ENCODE measurements around the gene ADGRE3. TPM values are rescaled to one million over a fixed set of nuclear protein-coding genes. Genes with fewer than 3 reads are reported as not detected.
A peak's percentile ranks its signal among the peaks of the same experiment; 100 is the strongest.
"Not testable (repeated sequence)": the region's sequence is repeated elsewhere in the genome, so short reads cannot be mapped to it uniquely, and the experiment has no call there.

Gene ADGRE3
- total RNA-seq, 1 experiment from 2014 or later: not detected

DNA sequence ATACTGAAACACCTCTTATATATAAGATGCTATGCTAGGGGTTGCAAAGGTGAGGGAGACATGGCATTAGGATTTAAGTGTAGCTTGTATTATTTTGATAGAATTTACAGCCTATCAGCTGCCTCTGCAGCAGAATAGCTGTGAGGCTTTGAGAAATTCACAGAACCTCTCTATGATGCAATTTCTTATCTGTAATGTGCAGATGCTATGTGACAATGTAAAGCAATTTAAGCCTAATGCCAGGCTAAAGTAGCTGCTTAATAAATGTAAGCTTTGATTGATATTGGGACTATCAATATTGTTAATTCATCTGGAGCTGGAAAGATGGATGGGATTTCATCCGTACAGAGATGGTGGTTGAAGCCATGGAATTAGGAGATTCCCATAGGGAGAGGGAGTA, 1.6 kb downstream of the ADGRE3 start:
- in situ Hi-C loops (cut with HindIII; ENCODE audit: low pct_unique_long_range_greater_than_20kb, low sequenced_read_pairs): no loop called here
- DNase-seq (ENCODE audit: low read depth, low spot score): no peak

DNA sequence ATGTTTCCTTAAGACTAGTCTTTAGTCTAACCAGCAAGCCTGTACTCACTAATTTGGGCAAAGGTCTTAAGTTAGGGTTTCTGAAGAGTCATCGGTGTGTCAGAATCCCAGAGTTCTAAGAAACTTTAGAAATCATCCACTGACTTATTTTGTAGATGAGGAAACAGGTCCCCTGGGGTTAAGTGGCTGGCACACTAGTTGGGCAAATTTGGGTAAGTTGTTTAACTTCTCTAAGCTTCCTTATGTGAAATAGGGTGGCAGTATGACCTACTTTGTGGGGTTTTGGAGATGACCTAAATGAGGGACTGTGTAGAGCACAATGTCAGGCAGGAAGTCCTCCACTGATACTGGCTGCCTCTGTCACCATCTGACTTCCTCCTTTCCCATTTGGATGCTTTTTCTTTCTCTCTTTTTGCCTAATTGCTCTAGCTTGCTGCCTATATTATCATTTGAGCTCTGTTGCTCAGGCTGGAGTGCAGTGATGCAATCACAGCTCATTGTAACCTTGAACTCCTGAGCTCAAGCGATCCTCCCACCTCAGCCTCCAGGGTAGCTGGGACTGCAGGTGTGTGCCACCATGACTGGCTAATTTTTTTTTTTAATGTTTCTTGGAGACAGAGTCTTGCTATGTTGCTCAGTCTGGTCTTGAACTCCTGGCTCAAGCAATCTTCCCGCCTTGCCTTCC, 2.3 kb downstream of the ADGRE3 start:
- in situ Hi-C loops (cut with HindIII; ENCODE audit: low pct_unique_long_range_greater_than_20kb, low sequenced_read_pairs): no loop called here
- no peak for DNase-seq (ENCODE audit: low read depth, low spot score)

GRCh38 chr19:14670408-14670807, 4.2 kb downstream of the ADGRE3 start:
- no peak for DNase-seq (ENCODE audit: low read depth, low spot score)
- in situ Hi-C loops (cut with HindIII; ENCODE audit: low pct_unique_long_range_greater_than_20kb, low sequenced_read_pairs): no loop called here

DNA sequence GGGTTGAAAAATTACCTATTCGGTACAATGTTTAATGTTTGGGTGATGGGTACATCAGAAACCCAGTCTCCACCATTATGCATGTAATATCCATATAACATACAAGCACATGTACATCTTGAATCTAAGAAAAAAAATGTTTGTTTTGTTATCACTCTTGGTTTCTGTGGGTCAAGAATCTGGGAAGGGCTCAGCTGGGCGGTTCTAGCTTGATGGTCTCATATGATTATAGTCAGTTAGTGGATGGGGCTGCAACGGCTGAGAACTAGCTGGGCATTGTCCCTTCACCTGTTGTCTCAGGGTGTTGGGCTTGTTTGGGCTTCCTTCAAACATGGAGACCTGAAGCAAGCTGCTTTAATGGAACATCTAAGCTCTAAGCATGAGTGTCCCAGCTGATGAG, 4.7 kb downstream of the ADGRE3 start:
- in situ Hi-C loops (cut with HindIII; ENCODE audit: low pct_unique_long_range_greater_than_20kb, low sequenced_read_pairs): no loop called here
- no peak for DNase-seq (ENCODE audit: low read depth, low spot score)

- no peak for DNase-seq (ENCODE audit: low read depth, low spot score)
- in situ Hi-C loops (cut with HindIII; ENCODE audit: low pct_unique_long_range_greater_than_20kb, low sequenced_read_pairs): no loop called here
These were observed 13.2 kb downstream of the ADGRE3 start for GRCh38 chr19:14661372-14661924.

DNA sequence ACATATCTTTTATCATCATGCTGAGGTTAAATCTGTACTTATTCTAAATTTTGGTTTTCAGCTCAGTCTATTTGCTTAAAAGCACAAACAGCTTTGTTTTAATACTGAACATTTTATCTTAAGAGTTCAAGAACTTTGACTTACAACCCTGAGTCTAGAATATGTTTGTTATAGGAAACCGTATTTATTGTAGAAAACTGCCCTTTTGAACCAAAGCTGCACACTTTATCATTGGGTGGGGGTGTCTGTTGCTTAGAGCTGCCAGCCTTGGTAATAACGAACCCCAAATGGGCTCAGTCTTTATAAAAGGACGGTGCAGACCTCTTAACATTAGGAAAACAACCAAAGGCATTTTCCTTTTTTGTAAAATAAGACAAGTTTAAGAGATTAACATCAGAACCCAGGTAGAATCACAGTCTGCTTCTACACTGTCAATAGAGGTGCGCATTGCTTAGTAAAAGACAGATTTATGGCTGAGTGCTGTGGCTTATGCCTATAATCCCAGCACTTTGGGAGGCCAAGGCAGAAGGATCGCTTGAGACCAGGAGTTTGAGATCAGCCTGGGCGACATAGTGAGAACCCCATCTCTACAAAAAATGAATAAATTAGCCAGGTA, 14.7 kb downstream of the ADGRE3 start:
- no peak for DNase-seq (ENCODE audit: low read depth, low spot score)
- in situ Hi-C loops (cut with HindIII; ENCODE audit: low pct_unique_long_range_greater_than_20kb, low sequenced_read_pairs): no loop called here

DNA sequence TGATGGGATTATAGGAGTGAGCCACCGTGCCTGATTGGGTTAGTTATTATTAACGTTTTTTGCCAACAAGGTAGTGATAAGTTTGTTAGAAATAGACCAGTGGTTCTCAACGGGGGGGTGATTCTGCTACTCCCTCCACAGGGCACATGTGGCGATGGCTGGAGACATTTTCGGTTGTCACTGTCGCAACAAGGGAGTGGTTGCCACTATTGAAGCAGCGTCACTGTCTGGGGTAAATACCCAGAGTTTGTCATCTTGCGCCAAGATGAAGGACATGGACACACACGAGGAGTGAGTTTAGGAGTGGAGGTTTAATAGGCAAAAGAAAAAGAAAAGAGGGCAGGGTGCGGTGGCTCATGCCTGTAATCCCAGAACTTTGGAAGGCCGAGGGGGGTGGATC, 18.9 kb downstream of the ADGRE3 start:
- no peak for DNase-seq (ENCODE audit: low read depth, low spot score)
- in situ Hi-C loops (cut with HindIII; ENCODE audit: low pct_unique_long_range_greater_than_20kb, low sequenced_read_pairs): no loop called here

- in situ Hi-C loops (cut with HindIII; ENCODE audit: low pct_unique_long_range_greater_than_20kb, low sequenced_read_pairs): no loop called here
- DNase-seq (ENCODE audit: low read depth, low spot score): no peak
These were observed 19.7 kb downstream of the ADGRE3 start for GRCh38 chr19:14654786-14655560.

DNA sequence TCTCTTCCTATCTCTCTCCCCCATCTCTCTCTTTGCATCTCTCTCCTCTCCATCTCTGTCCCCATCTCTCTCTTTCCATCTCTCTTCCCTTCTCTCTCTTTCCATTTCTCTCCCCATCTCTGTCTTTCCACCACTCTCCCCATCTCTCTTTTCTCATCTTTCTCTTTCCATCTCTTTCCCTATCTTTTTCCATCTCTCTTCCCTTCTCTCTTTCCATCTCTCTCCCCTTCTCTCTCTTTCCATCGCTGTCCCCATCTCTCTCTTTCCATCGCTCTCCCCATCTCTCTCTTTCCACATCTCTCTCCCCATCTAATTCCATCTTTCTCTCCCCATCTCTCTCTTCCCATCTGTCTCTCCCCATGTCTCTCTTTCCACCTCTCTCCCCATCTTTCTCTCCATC, 24.5 kb downstream of the ADGRE3 start:
- DNase-seq (ENCODE audit: low read depth, low spot score): no peak
- in situ Hi-C loops (cut with HindIII; ENCODE audit: low pct_unique_long_range_greater_than_20kb, low sequenced_read_pairs): no loop called here

- in situ Hi-C loops (cut with HindIII; ENCODE audit: low pct_unique_long_range_greater_than_20kb, low sequenced_read_pairs): no loop called here
- DNase-seq (ENCODE audit: low read depth, low spot score): no peak
These were observed 25.6 kb downstream of the ADGRE3 start for GRCh38 chr19:14649020-14649419.

DNA sequence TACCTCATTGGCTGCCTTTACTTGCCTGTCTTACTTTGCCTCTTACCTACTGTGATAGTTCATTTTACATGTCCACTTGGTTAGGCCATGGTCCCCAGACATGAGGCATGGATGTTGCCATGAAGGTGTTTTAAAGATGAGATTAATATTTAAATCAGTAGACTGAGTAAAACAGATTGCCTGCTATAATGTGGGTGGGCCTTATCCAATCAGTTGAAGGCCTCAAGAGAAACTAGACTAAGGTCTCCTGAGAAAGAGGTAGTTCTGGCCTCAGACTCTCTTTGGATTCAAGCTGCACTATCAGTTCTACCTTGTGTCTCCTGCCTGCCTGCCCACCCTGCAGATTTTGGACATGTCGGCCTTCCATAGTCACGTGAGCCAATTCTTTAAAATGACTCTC, 26.1 kb downstream of the ADGRE3 start:
- in situ Hi-C loops (cut with HindIII; ENCODE audit: low pct_unique_long_range_greater_than_20kb, low sequenced_read_pairs): no loop called here

DNA sequence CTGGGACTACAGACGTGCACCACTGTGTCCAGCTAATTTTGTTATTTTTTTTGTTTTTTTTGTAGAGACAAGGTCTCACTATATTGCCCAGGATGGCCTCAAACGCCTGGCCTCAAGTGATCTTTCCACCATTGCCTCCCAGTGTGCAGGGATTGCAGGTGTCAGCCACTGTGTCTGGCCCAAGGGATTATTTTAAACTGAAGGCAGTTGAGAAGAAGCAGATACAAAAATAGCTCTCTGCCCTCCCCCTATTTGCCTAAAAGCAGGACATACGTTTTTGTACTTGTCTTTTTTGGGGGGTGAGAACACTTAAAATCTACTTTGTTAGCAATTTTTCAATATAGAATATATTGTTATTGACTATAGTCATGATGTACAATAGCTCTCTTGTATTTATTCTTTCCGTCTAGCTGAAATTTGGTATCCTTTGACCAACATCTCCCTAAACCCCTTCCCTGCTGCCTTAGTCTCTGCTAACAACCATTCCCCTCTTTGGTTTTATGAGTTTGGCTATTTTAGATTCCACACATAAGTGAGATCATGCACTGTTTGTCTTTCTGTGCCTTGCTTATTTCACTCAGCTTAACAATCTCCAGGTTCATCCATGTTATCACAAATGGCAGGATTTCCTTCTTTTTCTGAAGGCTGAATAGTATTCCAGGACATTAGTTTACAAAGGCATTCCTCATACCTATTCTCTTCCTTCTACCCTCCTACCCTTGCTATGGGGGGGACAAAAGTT, 34.9 kb downstream of the ADGRE3 start:
- in situ Hi-C loops (cut with HindIII; ENCODE audit: low pct_unique_long_range_greater_than_20kb, low sequenced_read_pairs): no loop called here
- DNase-seq (ENCODE audit: low read depth, low spot score): no peak

More for the DNA sequence above, 26.1 kb downstream of the ADGRE3 start:
- no peak for DNase-seq (ENCODE audit: low read depth, low spot score)

DNA sequence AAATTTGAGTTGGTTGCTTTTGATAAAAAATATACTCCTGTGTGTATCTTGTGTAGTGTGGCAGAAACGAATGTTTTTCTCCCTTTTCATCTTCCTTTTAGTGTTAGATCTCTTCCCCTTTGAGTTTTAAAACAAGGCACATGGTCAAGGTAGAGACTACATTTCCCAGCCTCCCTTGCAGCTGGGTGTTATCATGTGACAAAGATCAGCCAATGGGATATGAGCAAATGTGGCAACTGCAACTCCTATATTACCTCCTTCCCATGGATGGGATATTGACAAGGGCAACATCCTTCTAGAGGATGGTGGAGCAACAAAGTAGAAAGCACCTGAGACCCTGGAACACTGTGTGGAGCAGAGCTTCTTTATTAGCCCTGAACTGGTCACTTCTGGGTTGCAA, 42.4 kb downstream of the ADGRE3 start:
- in situ Hi-C loops (cut with HindIII; ENCODE audit: low pct_unique_long_range_greater_than_20kb, low sequenced_read_pairs): no loop called here
- peak; percentile 70 for DNase-seq (ENCODE audit: low read depth, low spot score)

- in situ Hi-C loops (cut with HindIII; ENCODE audit: low pct_unique_long_range_greater_than_20kb, low sequenced_read_pairs): no loop called here
- DNase-seq (ENCODE audit: low read depth, low spot score): no peak
These were observed 45.1 kb downstream of the ADGRE3 start for GRCh38 chr19:14629557-14629956.

- in situ Hi-C loops (cut with HindIII; ENCODE audit: low pct_unique_long_range_greater_than_20kb, low sequenced_read_pairs); DNase-seq (ENCODE audit: low read depth, low spot score): not testable (repeated sequence)
These were observed 50.2 kb downstream of the ADGRE3 start for GRCh38 chr19:14624491-14624890.

DNA sequence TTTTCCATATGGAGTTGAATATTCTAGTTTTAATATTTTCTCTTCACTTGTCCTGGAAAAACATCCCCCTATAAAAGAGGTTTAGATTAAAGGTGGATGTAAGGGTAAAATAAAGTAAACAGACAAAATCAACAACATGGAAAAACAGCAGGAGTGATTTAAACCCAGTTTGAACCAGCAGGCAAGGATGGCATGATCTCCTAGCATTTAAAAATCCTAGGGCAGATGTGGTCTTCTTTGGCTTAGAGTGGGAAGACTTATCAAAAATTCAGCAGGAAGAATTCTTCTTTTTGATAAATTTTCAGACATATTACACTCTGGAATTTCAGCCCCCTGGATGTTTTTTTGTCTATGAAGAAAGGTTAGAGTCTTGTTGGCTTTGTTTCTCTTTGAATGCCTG, 55.2 kb downstream of the ADGRE3 start:
- in situ Hi-C loops (cut with HindIII; ENCODE audit: low pct_unique_long_range_greater_than_20kb, low sequenced_read_pairs): no loop called here
- DNase-seq (ENCODE audit: low read depth, low spot score): no peak

- DNase-seq (ENCODE audit: low read depth, low spot score): no peak
- in situ Hi-C loops (cut with HindIII; ENCODE audit: low pct_unique_long_range_greater_than_20kb, low sequenced_read_pairs): no loop called here
These were observed 58.2 kb downstream of the ADGRE3 start for GRCh38 chr19:14616407-14616806.

- DNase-seq (ENCODE audit: low read depth, low spot score): no peak
- in situ Hi-C loops (cut with HindIII; ENCODE audit: low pct_unique_long_range_greater_than_20kb, low sequenced_read_pairs): no loop called here
These were observed 59.0 kb downstream of the ADGRE3 start for GRCh38 chr19:14615623-14616022.
